Colonic mucosa (tissue), 4 donors: ENCODE results near the gene FAAP20. TPM values are rescaled to one million over a fixed set of nuclear protein-coding genes. Genes with fewer than 3 reads are reported as not detected.

Experiments used
- DNase-seq: peaks from one replicate; pipeline ENCODE4 v3.0.0-alpha.2; 2020
- H3K27ac ChIP-seq: fragments of 200-600 bp; one replicate; pipeline ENCODE4 v1.8.0; 2021
- H3K27me3 ChIP-seq: fragments of 200-600 bp; one replicate; pipeline ENCODE4 v1.8.0; 2021
- H3K36me3 ChIP-seq: fragments of 200-600 bp; one replicate; pipeline ENCODE4 v1.8.0; 2021
- H3K4me1 ChIP-seq: fragments of 200-600 bp; one replicate; pipeline ENCODE4 v1.8.0; 2021; ENCODE audit warnings: mild to moderate bottlenecking
- H3K4me3 ChIP-seq: fragments of 200-600 bp; one replicate; pipeline ENCODE4 v1.8.0; 2021
- H3K9ac ChIP-seq, 2 donors: one replicate each; pipeline ENCODE4 v1.7.0; 2013; ENCODE audit warnings: control low read depth in 2 of 2, low read depth in 2 of 2, low read length in 2 of 2
- H3K9me3 ChIP-seq: fragments of 200-600 bp; one replicate; pipeline ENCODE4 v1.8.0; 2021
- intact Hi-C: fragments of 100-400 bp; cut with DNase I; formaldehyde crosslinking; loops from one replicate; pipeline ENCODE4 v1.14.1; 2022
- total RNA-seq, 2 donors: library from RNA; stranded (reverse); fragmentation: NEBNext Ultra II Directional in 1 of 2; extraction: Animal tissue kit (Norgen Biotek cat#: 25700) in 1 of 2; gene quantifications; one replicate each; pipeline ENCODE4 v1.2.1, GENCODE V29; 2021
- TF ChIP-seq, protein P1 (sequence below): fragments of 200-600 bp; IDR thresholded peaks from one replicate; pipeline ENCODE4 v1.8.0; 2022; ENCODE audit warnings: antibody characterized with exemption, mild to moderate bottlenecking
- donor health status: healthy.
- donor health status: DM: no; HTN: no; CAD: no.
- donor health status: DM: no; HTN: no; CAD: no.

FAAP20 gene, protein sequence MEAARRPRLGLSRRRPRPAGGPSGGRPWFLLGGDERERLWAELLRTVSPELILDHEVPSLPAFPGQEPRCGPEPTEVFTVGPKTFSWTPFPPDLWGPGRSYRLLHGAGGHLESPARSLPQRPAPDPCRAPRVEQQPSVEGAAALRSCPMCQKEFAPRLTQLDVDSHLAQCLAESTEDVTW
- 10 to 100 TPM; 29.9 to 53.7 TPM for total RNA-seq

DNA sequence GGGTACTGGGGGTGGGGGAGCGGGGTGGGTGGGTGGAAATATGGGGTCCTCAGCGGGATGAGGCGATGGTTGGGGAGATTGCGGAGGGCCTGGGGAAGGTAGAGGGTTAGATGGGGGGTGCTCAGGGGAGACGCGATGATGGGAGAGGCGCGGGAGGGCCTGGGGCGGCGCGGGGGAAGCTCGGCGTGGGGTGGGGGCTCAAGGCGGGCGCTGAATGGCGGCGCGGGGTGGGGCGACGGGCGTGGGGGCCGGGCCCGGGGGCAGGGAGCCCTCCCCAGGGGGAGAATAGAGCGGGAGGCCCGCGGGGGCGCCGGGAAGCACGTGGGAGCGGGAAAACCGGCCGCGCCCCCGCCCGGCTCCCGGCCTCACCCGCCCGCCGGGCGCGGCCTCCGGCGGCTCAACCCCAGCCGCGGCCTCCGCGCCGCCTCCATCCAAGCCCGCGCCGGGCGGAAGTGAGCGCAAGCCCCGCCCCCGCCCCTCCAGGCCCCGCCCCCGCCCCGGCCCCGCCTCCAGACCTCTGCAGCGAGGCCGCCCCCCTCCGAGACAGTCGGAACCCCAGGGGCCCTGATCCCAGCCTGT, at the start of gene FAAP20:
Gene FAAP20 (minus strand): TSS at position 454 of the 579 bp plus-strand sequence. CDS start 23 bp downstream, at position 431.
- Histone ChIP-seq H3K4me1 (peaks cover 33% of the 10 kb centered on the region), H3K27ac (peak within 1 kb of the TSS; percentile 98), H3K27me3 (no peaks in the 10 kb centered on the region), H3K4me3 (peak within 1 kb of the TSS; percentile 56), H3K36me3 (no peaks in the 10 kb centered on the region), H3K9ac (peak within 1 kb of the TSS; percentile 73 to 82), H3K9me3 (no peaks in the 10 kb centered on the region)
- intact Hi-C loops: loop anchor here (10.0 kb wide), 1 partner anchor 450 kb away; no protein-coding TSS in a partner anchor
- TF ChIP-seq, protein P1, sequence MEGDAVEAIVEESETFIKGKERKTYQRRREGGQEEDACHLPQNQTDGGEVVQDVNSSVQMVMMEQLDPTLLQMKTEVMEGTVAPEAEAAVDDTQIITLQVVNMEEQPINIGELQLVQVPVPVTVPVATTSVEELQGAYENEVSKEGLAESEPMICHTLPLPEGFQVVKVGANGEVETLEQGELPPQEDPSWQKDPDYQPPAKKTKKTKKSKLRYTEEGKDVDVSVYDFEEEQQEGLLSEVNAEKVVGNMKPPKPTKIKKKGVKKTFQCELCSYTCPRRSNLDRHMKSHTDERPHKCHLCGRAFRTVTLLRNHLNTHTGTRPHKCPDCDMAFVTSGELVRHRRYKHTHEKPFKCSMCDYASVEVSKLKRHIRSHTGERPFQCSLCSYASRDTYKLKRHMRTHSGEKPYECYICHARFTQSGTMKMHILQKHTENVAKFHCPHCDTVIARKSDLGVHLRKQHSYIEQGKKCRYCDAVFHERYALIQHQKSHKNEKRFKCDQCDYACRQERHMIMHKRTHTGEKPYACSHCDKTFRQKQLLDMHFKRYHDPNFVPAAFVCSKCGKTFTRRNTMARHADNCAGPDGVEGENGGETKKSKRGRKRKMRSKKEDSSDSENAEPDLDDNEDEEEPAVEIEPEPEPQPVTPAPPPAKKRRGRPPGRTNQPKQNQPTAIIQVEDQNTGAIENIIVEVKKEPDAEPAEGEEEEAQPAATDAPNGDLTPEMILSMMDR: no peak
- no peak for DNase-seq

DNA sequence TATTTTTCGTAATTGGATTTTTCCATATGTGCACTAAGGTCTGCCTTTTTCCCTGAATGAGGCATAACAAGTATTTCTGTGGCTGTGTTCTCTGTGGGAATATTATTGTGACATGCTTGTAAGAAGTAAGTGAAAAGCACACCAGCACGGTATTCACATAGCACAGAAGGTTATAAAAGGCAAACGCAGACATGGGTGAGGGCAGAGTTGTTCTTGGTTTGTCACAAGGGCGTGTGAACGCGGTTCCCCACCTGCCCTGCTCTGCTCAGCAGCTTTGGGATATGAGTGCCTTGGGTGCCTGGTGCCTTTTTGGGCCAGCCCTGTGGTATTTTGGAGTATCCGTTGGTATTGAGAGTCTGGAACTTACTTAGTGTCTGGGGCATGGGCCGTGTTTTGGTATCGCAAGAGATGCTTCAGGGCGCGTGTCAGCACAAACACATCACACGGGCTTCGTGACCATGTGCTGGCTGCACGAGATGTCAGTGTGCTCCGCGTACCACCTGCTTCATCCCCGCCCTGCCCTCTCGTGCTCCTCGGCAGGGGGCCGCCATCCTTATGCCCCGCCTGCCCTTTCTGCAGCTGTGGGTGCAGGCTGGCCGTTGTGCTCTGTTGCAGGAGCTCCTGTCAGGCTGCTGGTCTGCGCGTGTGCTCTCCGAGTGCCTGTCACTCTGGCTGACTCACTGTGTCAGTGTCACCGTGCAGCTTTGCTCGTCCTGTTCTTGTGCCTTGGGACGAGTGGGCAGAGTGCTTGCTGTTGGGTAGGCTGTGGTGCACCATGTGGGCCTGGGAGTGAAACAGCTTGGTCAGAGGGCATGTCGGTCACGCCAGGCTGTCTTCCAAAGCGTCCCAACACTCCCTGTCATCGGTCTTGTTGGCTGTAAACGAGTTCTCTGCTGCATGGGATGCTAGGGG, 48.5 kb upstream of the FAAP20 start:
- DNase-seq: no peak
- H3K9me3 ChIP-seq: no peaks in the 10 kb centered on the region
- no peaks in the 10 kb centered on the region for H3K27me3 ChIP-seq
- no peak overlapping the region for H3K9ac ChIP-seq
- H3K27ac ChIP-seq: no peak overlapping the region
- H3K4me3 ChIP-seq: no peak overlapping the region
- peaks cover 23% of the 10 kb centered on the region for H3K4me1 ChIP-seq
- no peaks in the 10 kb centered on the region for H3K36me3 ChIP-seq
- TF ChIP-seq, protein P1: no peak
- intact Hi-C loops: loop anchor here (5.0 kb wide), 1 partner anchor 59 kb away; no protein-coding TSS in a partner anchor

DNA sequence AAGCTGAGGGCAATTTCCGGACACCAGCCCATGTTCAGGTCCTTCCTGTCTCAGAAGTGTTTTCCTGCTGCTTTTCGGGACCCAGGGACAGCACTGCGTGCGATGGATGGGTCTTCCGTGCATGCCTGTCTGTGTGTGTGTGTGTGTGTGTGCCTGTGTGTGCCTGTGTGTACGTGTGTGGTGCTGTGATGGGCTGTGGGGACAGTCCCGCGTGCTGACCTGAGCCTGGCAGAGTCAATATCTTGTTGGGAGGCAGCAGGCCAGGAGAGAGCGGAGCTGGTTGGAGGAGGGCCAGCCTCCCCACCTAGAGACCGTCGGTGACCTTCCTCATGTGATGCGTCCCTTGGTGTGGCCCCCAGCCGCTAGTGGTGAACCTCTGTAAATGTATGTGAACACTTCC, 47.2 kb upstream of the FAAP20 start:
- Histone ChIP-seq H3K36me3 (no peaks in the 10 kb centered on the region), H3K4me1 (peaks cover 22% of the 10 kb centered on the region), H3K4me3 (no peak overlapping the region), H3K9ac (no peak overlapping the region), H3K9me3 (no peaks in the 10 kb centered on the region), H3K27ac (no peak overlapping the region), H3K27me3 (no peaks in the 10 kb centered on the region)
- TF ChIP-seq, protein P1: no peak
- intact Hi-C loops: loop anchor here (5.0 kb wide), 1 partner anchor 60 kb away; no protein-coding TSS in a partner anchor
- no peak for DNase-seq

DNA sequence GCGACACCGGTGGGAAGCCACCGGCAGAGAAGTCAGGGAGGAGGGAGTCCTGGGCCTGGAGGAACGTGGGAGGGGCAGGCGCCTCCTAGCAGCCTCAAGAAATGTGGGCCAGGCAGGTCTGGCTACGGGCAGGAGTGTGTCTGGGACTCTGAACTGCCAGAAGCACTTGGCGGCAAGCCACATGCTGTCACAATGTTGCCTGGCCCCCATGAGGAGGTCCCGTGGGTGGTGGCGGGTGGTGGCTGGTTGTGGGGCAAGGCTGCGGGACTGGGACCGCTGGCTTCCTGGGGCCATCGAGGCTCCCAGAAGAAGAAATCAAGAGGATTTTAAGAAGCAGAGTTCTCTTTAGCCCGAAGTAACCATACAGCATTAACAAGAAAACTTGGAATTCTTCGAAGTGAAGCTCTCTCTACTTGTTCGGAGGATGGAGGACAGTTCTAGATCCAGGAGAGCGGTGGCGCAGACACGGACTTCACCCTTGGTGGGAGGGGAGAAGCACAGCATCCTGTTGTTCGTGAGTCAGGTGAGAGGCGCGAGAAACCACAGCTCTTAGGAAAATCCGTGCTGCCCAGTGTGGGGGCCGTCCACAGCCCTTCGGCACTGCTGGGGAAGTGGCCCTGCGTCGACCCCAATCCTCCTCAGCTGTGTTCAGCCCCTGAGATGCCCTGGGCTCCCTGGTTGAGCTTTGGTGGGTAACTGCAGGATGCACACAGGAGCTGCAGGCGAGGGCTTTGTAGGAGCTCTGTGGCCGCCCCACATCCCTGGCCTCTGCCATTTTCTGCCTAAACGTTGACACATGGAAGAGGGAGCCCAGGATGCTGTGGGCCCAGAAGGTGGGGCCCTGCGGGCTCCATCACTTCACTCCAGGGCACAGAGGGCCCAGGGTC, 45.9 kb upstream of the FAAP20 start:
- no peak overlapping the region for H3K4me3 ChIP-seq
- H3K9ac ChIP-seq: no peak overlapping the region
- H3K36me3 ChIP-seq: no peaks in the 10 kb centered on the region
- no peak overlapping the region for H3K27ac ChIP-seq
- H3K4me1 ChIP-seq: peaks cover 23% of the 10 kb centered on the region
- H3K9me3 ChIP-seq: no peaks in the 10 kb centered on the region
- intact Hi-C loops: loop anchor here (5.0 kb wide), 1 partner anchor 62 kb away; no protein-coding TSS in a partner anchor
- no peaks in the 10 kb centered on the region for H3K27me3 ChIP-seq
- no peak for DNase-seq
- TF ChIP-seq, protein P1: no peak
